Measurements from ENCODE around the gene TAF1B.

TAF1B gene

GRCh38 chr2:9946076-9946475 is 102.8 kb downstream of the TAF1B start:
- DNase-seq = no peak

GRCh38 chr2:9946818-9947217 is 103.5 kb downstream of the TAF1B start:
- no peak for DNase-seq

- DNase-seq = no peak
Observed at GRCh38 chr2:9948721-9949120, 105.4 kb downstream of the TAF1B start.

GRCh38 chr2:9949239-9949991 is 106.1 kb downstream of the TAF1B start:
- no peak for DNase-seq

- no peak for DNase-seq
Observed at GRCh38 chr2:9949992-9950520, 106.8 kb downstream of the TAF1B start.

- DNase-seq = peak; percentile 19
Observed at GRCh38 chr2:9950521-9951271, 107.4 kb downstream of the TAF1B start.

GRCh38 chr2:9951272-9951521 is 107.9 kb downstream of the TAF1B start:
- DNase-seq = no peak

GRCh38 chr2:9951522-9952285 is 108.4 kb downstream of the TAF1B start, which contains the start of gene GRHL1:
Gene GRHL1 (plus strand): TSS chr2:9951693. CDS start chr2:9951834, 141 bp downstream.
- peak; percentile 75 for DNase-seq

- no peak for DNase-seq
Observed at GRCh38 chr2:9952286-9952737, 109.0 kb downstream of the TAF1B start.

GRCh38 chr2:9952856-9953503 is 109.7 kb downstream of the TAF1B start:
- DNase-seq = no peak

GRCh38 chr2:9954136-9954535 is 110.9 kb downstream of the TAF1B start:
- DNase-seq = peak; percentile 6

GRCh38 chr2:9958057-9958456 is 114.8 kb downstream of the TAF1B start:
- DNase-seq = no peak

GRCh38 chr2:9959262-9959661 is 116.0 kb downstream of the TAF1B start:
- DNase-seq = no peak

GRCh38 chr2:9961013-9961412 is 117.7 kb downstream of the TAF1B start:
- DNase-seq = no peak

- no peak for DNase-seq
Observed at GRCh38 chr2:9964334-9964980, 121.2 kb downstream of the TAF1B start.

- DNase-seq = no peak
Observed at GRCh38 chr2:9965119-9965822, 122.0 kb downstream of the TAF1B start.

- DNase-seq = no peak
Observed at GRCh38 chr2:9966491-9967022, 123.3 kb downstream of the TAF1B start.

GRCh38 chr2:9967053-9967775 is 123.9 kb downstream of the TAF1B start:
- no peak for DNase-seq

- no peak for DNase-seq
Observed at GRCh38 chr2:9968553-9969497, 125.6 kb downstream of the TAF1B start.
